Tibial nerve (tissue), 4 donors: ENCODE measurements around the gene SH3GLB2.

Experiments
- CTCF ChIP-seq, 5 experiments: fragments of 200-600 bp in 3 of 5; fragments of 450-650 bp in 2 of 5; sonication (generic) in 3 of 5; IDR thresholded peaks; one replicate each; pipeline ENCODE4 v1.5.1; 2016 to 2019; ENCODE audit warnings: antibody characterized with exemption in 5 of 5, mild to moderate bottlenecking in 3 of 5, moderate library complexity in 2 of 5
- EP300 ChIP-seq, 2 donors: sonication (generic); formaldehyde crosslinking; IDR thresholded peaks; one replicate each; pipeline ENCODE4 v1.6.1; 2017; ENCODE audit warnings: antibody characterized with exemption in 2 of 2, mild to moderate bottlenecking in 1 of 2
- POLR2A ChIP-seq, 2 donors: fragments of 450-650 bp; IDR thresholded peaks; one replicate each; pipeline ENCODE4 v1.6.1; 2017; ENCODE audit warnings: antibody characterized with exemption in 2 of 2, mild to moderate bottlenecking in 2 of 2, moderate library complexity in 2 of 2

GRCh38 chr9:129077236-129077635, 49.1 kb upstream of the SH3GLB2 start:
- no peak for TF ChIP-seq POLR2A (IDR thresholded peaks at IDR 0.05)
- no peak for TF ChIP-seq CTCF (IDR thresholded peaks at IDR 0.05)
- TF ChIP-seq EP300 (IDR thresholded peaks at IDR 0.05): no peak
